GM19395 (cell line): ENCODE results near the gene STX18.
"Not testable (repeated sequence)": the region's sequence is repeated elsewhere in the genome, so short reads cannot be mapped to it uniquely, and the experiment has no call there.

Experiments
- ATAC-seq: cut with Tn5 transposase; IDR thresholded peaks from one replicate; pipeline ENCODE4 v1.9.1; 2021; ENCODE audit warnings: mild to moderate bottlenecking, moderate library complexity; ENCODE audit not compliant: unreplicated experiment

STX18 gene

DNA sequence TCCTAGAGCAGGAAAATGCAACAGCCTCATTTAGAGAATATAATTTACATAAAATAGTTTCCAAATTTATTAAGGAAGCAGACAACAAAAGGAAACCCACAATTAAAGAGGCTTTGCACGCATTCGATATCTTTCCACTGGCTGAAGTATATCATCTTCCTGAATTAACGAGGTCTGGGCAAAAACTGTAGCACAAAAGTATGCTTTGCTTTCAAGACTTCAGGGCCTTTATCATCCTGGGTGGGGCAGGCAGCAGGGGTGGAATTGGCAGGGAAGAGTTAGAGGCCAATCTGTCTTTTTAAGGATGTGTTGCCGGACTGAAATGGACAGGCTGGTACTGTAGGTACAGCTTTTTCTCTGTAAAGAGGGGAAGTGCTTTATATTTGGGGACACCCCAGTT, 17.0 kb upstream of the STX18 start:
- ATAC-seq = no peak

DNA sequence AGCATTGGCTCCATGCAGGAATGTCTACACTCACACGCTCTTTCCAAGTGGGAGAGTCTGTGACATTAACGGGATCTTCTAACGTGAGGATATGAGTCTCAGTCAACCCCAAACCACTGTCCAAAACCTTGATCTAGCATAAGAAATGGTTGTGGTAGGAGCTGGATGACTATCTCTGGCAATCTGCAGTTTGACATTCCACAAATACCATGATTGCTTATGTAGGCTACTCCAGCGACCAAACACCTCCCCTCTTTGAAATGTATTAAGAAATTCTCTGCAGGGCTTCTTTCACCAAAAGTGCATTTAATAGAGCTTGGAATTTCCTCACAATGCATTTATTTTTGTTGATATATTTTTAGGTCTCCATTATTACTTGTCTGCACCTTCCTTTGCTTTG, 14.1 kb upstream of the STX18 start:
- no peak for ATAC-seq

DNA sequence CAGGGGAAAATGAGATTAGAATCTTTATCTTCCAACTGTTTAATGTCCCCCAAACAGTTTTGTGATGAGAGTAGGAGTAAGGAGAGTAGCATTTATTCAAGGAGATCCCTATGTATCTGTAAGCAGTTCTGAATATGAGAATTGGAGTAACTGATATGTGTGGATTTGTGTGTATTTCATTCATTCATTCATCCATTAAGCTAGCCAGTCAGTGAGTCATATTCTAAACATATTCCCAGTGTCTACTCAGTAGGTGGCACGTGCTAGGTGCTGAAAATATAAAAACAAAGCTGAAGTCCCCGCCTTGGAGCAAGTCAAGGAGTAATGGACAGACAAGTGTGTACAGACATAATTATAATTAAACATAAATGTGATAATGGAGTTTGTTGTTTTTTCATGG, 12.4 kb upstream of the STX18 start:
- no peak for ATAC-seq

DNA sequence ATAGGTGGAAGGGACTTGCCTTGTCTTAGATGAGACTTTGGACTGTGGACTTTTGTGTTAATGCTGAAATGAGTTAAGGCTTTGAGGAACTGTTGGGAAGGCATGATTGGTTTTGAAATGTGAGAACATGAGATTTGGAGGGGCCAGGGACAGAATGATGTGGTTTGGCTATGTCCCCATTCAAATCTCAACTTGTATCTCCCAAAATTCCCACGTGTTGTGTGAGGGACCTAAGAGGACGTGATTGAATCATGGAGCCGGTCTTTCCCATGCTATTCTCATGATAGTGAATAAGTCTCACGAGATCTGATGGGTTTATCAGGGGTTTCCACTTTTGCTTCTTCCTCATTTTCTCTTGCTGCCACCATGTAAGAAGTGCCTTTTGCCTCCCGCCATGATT, 10.2 kb upstream of the STX18 start:
- not testable (repeated sequence) for ATAC-seq

DNA sequence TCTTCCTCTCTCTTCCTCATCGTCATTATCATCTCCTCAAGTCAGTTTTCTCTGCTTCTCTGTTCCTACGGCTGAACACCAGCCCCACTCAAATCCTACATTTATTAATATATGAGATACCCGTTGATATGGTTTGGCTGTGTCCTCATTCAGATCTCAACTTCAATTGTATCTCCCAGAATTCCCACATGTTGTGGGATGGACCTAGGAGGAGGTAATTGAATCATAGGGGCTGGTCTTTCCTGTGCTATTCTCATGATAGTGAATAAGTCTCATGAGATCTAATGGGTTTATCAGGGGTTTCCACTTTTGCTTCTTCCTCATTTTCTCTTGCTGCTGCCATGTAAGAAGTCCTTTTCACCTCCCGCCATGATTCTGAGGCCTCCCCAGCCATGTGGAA, 8.3 kb upstream of the STX18 start:
- not testable (repeated sequence) for ATAC-seq

DNA sequence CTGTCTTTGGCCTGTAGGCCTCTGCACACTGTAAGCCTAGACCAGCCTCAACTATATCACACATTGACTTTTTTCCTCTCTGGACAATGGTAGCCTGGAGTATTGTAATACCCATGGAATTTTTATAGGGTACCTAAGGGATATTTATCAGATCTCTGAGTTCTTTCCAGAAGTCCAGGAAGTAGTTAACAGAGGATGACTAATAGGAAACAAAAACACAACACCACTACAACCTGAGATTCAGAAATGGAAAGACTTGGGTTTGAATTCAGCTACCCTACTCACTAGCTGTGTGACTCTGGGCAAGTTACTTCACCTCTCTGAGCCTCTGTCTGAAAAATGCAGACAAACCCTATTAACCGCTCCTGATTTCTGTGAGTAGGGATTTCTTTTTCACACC, 7.7 kb upstream of the STX18 start:
- no peak for ATAC-seq

DNA sequence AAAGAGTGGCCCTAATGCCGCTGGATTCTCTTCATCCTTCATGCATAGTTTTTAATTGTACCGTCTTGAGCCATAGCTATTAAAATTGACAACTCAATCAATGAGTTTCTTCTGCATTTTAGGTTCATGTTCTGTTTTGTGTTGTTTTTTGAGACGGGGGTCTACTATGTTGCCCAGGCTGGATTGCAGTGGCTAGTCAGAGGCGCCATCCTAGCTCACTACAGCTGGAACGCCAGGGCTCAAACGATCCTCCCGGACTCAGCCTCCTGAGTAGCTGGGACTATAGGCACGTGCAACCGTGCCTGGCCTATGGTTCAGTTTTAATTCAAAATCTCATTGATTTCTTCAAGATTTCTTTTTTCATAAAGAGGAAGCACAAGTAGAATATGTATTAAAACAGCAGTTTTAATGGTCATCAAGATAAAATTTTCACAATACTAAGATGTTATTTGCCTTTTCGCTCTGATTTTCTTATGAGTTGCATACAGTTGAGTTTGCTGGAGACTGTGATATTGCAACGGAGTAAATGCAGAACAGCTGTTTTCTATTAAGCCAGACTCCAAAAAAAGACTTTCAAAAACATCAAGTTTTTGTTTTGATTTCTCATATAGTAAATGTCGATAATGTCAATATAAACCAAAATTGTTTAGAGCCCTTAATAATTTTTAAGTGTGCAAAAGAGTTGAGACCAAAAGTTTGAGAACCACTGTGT, 1.1 kb upstream of the STX18 start:
- ATAC-seq = no peak

DNA sequence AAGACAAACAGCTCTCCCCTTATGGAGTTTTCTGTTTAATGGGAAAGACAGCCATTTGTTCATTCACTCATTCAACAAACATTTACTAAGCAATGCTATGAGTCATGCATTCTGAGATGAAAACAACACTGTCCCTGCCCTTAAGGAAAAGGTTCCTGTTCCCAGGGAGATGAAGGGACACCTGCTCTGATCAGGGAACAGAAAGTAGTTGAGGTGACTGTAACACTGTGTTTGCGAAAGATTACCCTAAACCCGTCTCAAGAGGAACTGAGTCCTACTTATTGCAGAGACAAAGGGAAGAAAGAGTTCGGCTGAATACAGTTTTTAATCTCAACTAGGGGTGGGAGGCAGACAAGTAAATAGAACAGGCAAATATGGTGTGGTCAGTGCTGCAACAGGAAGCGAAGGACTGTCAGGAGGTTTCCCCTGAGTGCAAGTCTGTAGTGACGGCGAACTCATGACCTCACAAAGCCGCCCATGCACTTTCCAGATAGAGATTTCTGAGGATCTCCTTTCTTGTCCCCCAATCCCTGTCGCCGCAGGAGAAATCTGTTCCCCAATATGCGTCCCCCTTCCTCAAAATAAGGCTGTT, 712 bp downstream of the STX18 start:
- ATAC-seq = peak; percentile 43

DNA sequence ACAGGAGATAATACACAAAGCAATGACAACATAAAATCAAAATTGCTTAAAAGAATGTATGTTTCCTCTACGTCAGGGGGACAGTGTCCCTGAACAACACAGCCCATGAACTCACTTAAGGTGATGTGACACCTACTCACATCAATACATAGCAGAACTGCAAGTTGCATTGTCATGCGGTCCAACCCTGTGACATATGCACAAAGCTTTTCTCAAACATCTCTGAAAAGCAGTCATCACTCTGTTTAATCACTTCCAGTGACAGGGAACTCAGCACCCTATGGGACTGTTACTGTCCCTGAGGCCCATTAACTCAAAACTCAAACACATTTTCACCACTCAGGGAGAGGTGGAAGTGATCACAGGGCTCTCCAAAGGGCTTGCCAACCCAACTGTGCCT, 2.4 kb downstream of the STX18 start:
- ATAC-seq = no peak

DNA sequence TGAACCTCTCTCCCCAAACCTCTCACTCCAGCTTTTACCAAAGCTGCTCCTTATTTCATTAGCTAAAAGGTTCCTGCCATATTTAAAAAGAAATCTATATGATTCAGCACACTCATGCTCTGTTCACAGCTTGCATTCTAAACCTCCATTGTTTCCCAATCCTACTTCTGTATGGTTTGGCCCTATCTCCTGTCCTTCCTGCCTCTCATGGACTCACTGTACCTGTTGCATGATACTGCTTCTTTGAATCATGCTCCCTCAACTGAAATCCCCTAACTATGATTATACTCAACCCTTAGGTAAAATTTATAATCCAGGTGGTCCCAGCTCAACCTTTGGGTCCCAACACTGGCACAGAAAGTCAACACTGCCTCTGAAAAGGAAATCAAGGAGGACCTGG, 6.3 kb downstream of the STX18 start:
- no peak for ATAC-seq

DNA sequence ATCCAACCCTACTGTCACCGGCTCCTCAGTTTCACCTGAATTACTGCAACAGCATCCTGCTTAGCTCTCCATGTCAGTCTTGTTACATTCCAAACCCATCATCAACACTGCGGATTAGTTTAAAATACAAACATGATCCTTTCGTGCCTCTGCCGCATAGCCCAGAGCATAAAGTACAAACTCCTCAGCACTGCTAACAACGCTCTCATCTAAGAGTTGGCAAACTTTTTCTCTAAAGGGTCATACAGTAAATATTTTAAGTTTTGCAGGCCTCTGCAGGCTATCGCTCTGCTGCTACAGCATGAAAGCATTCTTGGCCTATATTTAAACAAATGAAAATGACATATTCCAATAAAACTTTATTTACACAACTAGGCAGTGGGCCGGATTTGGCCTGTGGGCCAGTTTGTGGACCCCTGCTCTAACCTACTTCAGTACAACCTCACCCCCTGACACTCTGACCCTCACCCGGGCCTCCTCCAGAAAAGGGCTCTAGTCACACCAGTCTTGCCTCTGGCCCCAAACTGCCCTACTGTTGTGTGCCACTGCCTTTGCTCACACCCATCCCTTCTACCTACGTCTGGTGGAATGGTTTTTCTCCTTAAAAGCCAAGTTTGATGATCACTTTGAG, 7.2 kb downstream of the STX18 start:
- no peak for ATAC-seq

DNA sequence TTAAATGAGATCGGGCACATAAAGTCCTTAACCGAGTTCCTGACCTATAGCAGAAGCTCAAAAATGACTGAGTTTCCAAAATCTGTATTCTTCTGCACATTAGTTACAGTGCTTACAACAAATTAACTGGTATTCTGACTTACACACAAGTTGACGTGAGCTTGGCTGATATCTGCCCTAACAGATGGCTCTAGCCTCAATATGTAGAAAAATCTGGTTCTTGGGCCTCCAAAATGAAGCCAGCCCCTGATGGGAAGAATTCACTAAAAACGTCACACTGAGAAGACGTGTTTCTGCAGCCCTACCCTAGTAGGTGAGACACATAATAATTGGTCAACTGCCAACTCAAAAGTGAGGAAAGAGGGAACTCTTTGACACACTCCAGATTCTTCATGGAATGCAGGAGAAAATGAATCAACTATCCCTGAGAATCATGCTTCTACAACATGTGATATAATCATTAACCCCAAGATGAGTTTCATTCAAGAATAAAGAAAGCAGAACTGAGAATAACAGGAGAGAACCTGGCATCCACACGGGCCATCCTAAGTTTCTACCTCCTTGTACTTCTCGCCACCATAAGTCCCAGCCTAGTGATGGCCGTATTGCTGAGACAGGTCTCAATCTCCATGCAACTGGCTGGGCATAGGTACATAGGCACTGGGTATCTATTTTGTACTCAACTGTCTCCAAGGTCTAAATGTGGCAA, 8.2 kb downstream of the STX18 start:
- no peak for ATAC-seq

DNA sequence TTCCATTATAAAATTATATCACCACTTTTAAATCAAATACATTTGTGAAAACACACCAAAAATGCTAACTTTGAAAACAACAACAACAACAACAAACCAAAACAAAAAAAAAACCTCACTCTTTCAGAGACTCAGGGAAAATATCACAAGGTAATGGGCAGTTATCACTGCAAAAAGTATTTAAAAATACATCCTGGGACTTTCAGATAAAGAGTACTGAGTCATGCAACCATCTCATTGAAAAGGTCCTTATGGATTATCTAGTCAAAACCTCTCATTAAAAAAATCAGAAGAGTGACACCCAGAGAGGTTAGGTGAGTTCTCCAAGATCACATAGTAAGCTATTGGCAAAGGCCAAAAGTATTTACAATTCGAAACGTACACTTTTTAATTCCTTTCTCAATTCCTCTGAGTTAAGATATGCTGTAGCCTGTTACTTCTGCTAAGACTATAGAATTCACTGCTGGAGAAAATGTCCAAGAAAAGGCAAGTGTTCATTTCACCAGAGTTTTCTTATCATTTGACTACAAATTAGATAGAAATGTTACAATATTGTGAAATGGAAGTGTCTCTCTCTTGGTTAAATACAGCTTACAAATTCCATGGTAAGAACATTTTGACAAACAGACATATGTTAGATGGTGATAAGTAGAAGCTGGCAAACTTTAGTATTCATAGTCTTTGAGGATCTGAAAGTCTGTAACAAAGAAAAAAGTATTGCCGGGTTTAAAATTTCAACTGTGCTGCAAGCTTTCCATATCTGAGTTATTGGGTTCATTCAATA, 9.3 kb downstream of the STX18 start:
- no peak for ATAC-seq

DNA sequence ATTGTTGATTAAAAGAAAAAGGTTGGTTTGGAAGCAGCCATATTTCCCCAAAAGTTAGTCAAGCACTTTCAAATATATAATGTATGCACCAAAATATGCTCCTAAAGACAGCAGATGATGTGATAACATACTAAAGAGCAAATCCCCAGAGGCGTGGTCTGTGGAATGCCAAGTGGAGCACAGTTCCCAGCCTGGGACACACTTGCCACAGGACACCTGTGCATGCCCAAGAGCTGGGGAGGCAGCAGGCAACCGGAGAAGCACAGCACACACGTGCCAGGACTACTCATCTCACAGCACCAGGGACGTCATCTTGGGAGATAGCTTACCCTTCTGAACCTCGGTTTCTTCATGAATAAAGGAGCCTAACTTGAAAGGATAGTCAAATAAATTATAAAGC, 12.5 kb downstream of the STX18 start:
- no peak for ATAC-seq

DNA sequence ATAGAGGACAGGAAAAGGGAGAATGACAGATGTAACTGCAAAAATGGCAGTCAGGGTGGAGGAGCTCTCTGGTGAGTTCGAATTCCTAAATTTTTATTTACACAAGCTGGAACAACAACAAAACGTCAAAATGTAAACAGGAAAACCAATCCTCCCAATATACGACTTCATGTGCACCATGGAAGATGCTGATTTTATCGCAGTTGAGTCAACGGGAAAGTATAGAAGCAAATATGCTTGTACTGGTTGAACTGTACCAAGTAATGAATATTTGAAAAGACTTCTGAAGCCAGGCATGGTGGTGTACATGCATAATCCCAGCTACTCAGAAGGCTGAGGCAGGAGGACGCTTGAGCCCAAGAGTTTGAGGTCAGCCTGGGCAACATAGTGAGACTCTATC, 15.4 kb downstream of the STX18 start:
- ATAC-seq = no peak

DNA sequence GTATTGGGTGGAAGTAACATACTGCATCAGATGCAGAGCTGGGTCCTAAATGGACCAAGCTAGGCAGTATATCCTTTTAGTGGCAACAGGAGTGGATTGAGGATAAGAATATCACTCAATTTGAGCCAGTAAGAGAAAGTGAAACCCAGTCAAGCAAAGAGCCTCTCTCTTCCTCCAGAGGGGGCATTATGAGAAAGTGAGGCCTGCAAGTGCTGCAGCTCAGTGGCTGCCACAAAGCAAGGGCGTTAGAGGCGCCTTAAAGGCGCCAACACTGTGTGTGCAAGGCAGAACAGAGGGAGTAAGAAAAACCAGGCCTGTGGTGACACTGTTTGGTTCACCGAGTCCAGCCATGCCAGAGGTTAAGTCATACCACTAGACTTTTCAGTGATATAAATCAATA, 17.5 kb downstream of the STX18 start:
- peak; percentile 97 for ATAC-seq

DNA sequence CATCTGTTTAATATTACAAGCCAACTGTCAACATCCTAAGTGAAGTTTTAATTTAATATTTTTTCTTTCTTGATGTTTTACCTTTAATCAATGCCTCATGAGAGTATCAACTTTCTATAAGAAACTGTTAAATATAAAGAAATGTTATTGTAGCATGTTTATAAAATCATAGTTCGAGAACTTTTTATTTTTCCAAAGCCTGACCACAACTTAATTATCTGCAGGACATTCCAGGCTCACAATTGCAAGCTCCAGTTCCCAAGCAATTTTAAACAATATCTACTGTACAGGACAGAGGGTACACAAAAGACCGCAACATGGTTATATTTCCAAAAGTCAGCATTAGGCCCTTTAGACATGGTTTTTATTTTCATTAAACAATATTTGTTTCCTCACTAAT, 20.1 kb downstream of the STX18 start:
- ATAC-seq = no peak

DNA sequence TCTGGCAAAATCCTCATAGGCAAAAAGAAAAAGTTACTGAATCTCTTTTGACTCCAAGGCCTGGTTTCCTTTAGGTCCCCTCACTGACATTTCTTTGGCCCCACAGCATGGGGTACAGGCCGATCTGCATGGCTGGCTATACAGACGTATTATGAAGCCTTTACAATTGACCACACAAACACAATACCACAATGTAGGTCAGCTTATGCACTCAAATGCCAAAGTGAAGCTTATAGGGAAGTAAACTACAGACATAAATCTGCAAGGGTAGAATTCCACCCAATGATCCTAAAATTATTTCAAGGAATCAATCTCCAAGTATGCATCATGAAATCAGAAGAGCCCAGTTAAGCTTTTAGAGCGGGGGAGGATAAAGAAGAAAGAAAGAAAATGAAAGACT, 20.7 kb downstream of the STX18 start:
- no peak for ATAC-seq

DNA sequence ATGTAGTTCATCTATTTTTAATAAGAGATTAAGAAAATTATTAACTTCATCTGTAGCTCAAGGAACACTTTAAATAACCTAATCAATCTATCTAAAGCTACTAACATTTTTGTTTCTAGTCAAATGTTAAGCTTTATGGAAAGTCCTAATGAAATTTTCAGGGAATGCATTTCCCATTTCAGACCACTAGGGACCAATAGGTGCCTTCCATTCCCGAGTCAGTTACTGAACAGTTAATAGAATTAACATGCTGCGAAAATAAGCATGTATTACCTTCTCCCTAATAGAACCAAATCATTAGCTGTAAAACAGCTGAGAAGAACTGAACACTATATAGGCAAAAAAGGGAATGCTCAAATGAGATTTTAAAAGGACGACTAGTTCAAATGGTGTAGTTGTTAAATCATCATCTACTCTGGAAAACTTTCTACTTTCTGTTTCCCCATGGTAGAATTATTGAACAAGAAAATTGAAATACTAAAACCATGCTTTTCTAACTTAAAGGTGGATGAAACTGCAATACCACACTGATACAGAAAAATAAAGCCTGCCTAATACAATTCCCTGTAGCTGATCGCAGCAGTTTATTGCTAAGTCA, 22.5 kb downstream of the STX18 start:
- no peak for ATAC-seq

DNA sequence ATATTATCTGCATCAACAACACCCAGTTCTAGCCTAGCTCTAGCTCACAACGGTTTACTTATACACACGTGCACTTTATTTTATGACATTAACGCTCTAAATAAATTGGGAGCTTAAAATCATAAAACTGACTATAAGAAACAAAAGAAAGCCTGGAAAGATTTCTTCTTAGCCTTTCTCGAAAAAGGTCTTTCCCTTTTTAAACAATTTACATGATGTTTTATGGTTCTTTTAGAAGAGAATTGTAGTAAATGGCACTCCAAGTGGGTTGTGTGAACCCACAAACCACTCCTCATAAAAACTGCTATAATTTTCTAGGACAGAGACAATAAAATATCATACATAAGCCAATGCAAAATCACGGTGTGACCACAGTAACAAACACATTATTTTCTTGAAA, 23.1 kb downstream of the STX18 start:
- ATAC-seq = no peak

DNA sequence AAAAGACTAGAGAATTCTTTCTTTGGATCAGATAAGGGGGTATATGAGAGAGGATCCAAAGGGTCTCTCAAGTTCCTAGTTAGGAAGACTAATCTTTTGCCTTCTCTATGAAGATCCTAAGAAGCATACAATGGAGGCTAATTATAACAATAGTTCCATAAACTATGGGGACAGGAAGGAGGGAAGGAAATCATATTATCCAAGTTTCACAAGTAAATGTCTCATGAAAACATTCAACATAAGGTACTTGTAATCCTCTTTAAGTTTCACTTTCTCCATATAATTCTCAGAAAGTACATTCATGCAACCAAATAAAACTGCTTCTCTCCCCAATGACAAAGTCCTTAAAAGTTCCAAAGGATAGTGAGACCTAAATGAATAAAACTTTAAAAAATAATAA, 27.1 kb downstream of the STX18 start:
- no peak for ATAC-seq
